Activated CD8-positive, alpha-beta memory T cell treated with anti-CD3 and anti-CD28 coated beads for 4 hours (primary cell): ENCODE results near the gene EFCAB11.

Source experiments
- DNase-seq, 2 donors: peaks; one replicate each; pipeline ENCODE4 v3.0.0-alpha.2; 2020; ENCODE audit warnings: low read depth in 2 of 2

EFCAB11 gene

GRCh38 chr14:89767861-89768268 is 186.7 kb downstream of the EFCAB11 start:
- DNase-seq, result peak; percentile 30 to 55

GRCh38 chr14:89767131-89767530 is 187.4 kb downstream of the EFCAB11 start:
- no peak for DNase-seq

- no peak for DNase-seq
Measured at GRCh38 chr14:89765346-89765745, 189.2 kb downstream of the EFCAB11 start.

- no peak for DNase-seq
Measured at GRCh38 chr14:89760086-89760485, 194.4 kb downstream of the EFCAB11 start.

GRCh38 chr14:89757313-89757939 is 197.1 kb downstream of the EFCAB11 start:
- no peak for DNase-seq

GRCh38 chr14:89755816-89756215 is 198.7 kb downstream of the EFCAB11 start:
- no peak for DNase-seq

- no peak for DNase-seq
Measured at GRCh38 chr14:89753828-89754412, 200.6 kb downstream of the EFCAB11 start.

GRCh38 chr14:89750908-89751392 is 203.6 kb downstream of the EFCAB11 start:
- DNase-seq, result no peak

- no peak for DNase-seq
Measured at GRCh38 chr14:89750281-89750755, 204.2 kb downstream of the EFCAB11 start.

- DNase-seq, result no peak
Measured at GRCh38 chr14:89748004-89748403, 206.5 kb downstream of the EFCAB11 start.

- DNase-seq, result no peak
Measured at GRCh38 chr14:89747126-89747525, 207.4 kb downstream of the EFCAB11 start.

- DNase-seq, result no peak
Measured at GRCh38 chr14:89746654-89747053, 207.9 kb downstream of the EFCAB11 start.

GRCh38 chr14:89746135-89746534 is 208.4 kb downstream of the EFCAB11 start:
- DNase-seq, result no peak
